ENCODE measurements around the gene TNFRSF19.

GRCh38 chr13:23617551-23618024 is 47.4 kb downstream of the TNFRSF19 start:
- TF ChIP-seq CTCF (conservative IDR thresholded peaks at IDR 0.05; ENCODE audit: low read depth, low read length) (no peak), POLR2A (IDR thresholded peaks at IDR 0.05; ENCODE audit: low read depth, low read length) (no peak), RAD21 (IDR thresholded peaks at IDR 0.05; ENCODE audit: low read length) (no peak), FOS (IDR thresholded peaks at IDR 0.05; ENCODE audit: low read depth, low read length) (no peak), SMC3 (IDR thresholded peaks at IDR 0.05; ENCODE audit: low read depth, low read length) (no peak)

Measured in IMR-90 (cell line).